Keratinocyte (primary cell): ENCODE data around the gene INO80E.

ENCODE experiments used
- EZH2 ChIP-seq: IDR thresholded peaks from one replicate; pipeline ENCODE4 v1.6.1; 2012; ENCODE audit warnings: inconsistent platforms, mild to moderate bottlenecking, low read length, moderate library complexity
- TF ChIP-seq, protein P1 (sequence below), 3 experiments: IDR thresholded peaks in 1 of 3; conservative IDR thresholded peaks in 1 of 3; optimal IDR thresholded peaks in 1 of 3; 2 replicates in 2 of 3; 3 replicates in 1 of 3; pipeline versions ENCODE3 to v1.5.1; 2011; ENCODE audit warnings: low read length in 3 of 3, mild to moderate bottlenecking in 3 of 3, moderate library complexity in 2 of 3, control low read depth in 1 of 3, inconsistent platforms in 1 of 3; ENCODE audit not compliant: insufficient read depth in 2 of 3; ENCODE audit errors: extremely low read depth in 1 of 3

DNA sequence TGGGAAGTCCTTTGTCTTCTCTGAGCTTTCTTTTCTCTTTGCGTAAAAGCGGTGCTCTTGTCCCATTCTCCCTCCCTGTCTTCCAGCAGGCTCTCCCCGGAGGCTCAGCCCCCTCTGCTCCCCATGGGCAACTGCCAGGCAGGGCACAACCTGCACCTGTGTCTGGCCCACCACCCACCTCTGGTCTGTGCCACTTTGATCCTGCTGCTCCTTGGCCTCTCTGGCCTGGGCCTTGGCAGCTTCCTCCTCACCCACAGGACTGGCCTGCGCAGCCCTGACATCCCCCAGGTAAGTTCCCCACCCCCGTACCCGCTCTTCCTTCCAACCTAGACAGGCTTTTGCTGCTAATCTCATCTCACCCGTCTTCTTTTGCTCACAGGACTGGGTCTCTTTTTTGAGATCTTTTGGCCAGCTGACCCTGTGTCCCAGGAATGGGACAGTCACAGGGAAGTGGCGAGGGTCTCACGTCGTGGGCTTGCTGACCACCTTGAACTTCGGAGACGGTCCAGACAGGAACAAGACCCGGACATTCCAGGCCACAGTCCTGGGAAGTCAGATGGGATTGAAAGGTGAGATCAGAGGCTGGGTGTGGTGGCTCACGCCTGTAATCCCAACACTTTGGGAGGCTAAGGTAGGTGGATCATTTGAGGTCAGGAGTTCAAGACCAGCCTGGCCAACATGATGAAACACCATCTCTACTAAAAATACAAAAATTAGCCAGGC is 32.9 kb upstream of the INO80E start:
- TF ChIP-seq, protein P1, sequence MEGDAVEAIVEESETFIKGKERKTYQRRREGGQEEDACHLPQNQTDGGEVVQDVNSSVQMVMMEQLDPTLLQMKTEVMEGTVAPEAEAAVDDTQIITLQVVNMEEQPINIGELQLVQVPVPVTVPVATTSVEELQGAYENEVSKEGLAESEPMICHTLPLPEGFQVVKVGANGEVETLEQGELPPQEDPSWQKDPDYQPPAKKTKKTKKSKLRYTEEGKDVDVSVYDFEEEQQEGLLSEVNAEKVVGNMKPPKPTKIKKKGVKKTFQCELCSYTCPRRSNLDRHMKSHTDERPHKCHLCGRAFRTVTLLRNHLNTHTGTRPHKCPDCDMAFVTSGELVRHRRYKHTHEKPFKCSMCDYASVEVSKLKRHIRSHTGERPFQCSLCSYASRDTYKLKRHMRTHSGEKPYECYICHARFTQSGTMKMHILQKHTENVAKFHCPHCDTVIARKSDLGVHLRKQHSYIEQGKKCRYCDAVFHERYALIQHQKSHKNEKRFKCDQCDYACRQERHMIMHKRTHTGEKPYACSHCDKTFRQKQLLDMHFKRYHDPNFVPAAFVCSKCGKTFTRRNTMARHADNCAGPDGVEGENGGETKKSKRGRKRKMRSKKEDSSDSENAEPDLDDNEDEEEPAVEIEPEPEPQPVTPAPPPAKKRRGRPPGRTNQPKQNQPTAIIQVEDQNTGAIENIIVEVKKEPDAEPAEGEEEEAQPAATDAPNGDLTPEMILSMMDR (optimal IDR thresholded peaks at IDR 0.05 in 1 of 3, IDR thresholded peaks at IDR 0.05 in 1 of 3, conservative IDR thresholded peaks at IDR 0.05 in 1 of 3; ENCODE audit: extremely low read depth in 1 of 3, insufficient read depth in 2 of 3, low read length in 3 of 3) = no peak
- TF ChIP-seq EZH2 = no peak
